ENCODE results near the gene ABCC11. TPM values are rescaled to one million over a fixed set of nuclear protein-coding genes. Genes with fewer than 3 reads are reported as not detected.

The ABCC11 gene
- total RNA-seq, 1 experiment from 2014 or later = 0.83 TPM

- CTCF ChIA-PET = no interaction called here
- H3K4me2 ChIP-seq = peak overlapping the region; percentile 67
Observed at GRCh38 chr16:48158296-48158695, 89.0 kb downstream of the ABCC11 start.

GRCh38 chr16:48157794-48158193 is 89.5 kb downstream of the ABCC11 start:
- CTCF ChIA-PET = interaction anchor here (0.9 kb wide), 1 partner anchor 698 kb away, joined by 4 read pairs; no protein-coding TSS in a partner anchor
- Histone ChIP-seq H3K79me2 (ENCODE audit: low read depth) (no peaks in the 10 kb centered on the region), H3K9me2 (ENCODE audit: insufficient read depth) (no peaks in the 10 kb centered on the region), H4K20me1 (ENCODE audit: insufficient read depth) (no peaks in the 10 kb centered on the region), H3K4me1 (replicated peaks; ENCODE audit: insufficient read depth) (peaks cover 26% of the 10 kb centered on the region), H3F3A (ENCODE audit: insufficient read depth, low read depth) (peaks cover 12% of the 10 kb centered on the region; the same call in 1 of the 2 replicates), H3K27me3 (ENCODE audit: insufficient read depth, low read depth) (no peaks in the 10 kb centered on the region), H3K36me3 (ENCODE audit: low read depth) (no peaks in the 10 kb centered on the region), H3K4me3 (no peak overlapping the region), H3K27ac (peak overlapping the region; percentile 89), H3K4me2 (peak overlapping the region; percentile 67), H3K9me3 (ENCODE audit: insufficient read depth, low read depth) (no peaks in the 10 kb centered on the region), H2AFZ (no peak overlapping the region; the same call in 1 of the 2 replicates)
- BruUV-seq (replicated peaks) = TSS peak; percentile 87
- intact Hi-C loops (cut with micrococcal nuclease; ENCODE audit: unreplicated experiment) = loop anchor here (1.0 to 10.0 kb wide), 8 partner anchors 34 to 1016 kb away; partner anchors contain the start of genes ITFG1 and PHKB
- POLR2A ChIA-PET (ENCODE audit: unreplicated experiment) = interaction anchor here (0.6 kb wide), 1 partner anchor 1201 kb away, joined by 4 read pairs; no protein-coding TSS in a partner anchor
- TF ChIP-seq EZH2 (IDR thresholded peaks at IDR 0.05; ENCODE audit: low read depth) (no peak), CTCF (conservative IDR thresholded peaks at IDR 0.05) (no peak)
- no peak for DNase-seq

More at GRCh38 chr16:48158296-48158695, 89.0 kb downstream of the ABCC11 start:
- no peak overlapping the region; the same call in 1 of the 2 replicates for H2AFZ ChIP-seq
- no peak overlapping the region for H3K4me3 ChIP-seq
- peak overlapping the region; percentile 89 for H3K27ac ChIP-seq
- H3K4me1 ChIP-seq (replicated peaks; ENCODE audit: insufficient read depth) = peaks cover 26% of the 10 kb centered on the region
- H3K79me2 ChIP-seq (ENCODE audit: low read depth) = no peaks in the 10 kb centered on the region
- DNase-seq = peak; percentile 58 to 88
- H3K9me2 ChIP-seq (ENCODE audit: insufficient read depth) = no peaks in the 10 kb centered on the region
- no peaks in the 10 kb centered on the region for H3K36me3 ChIP-seq (ENCODE audit: low read depth)
- H4K20me1 ChIP-seq (ENCODE audit: insufficient read depth) = no peaks in the 10 kb centered on the region
- POLR2A ChIA-PET (ENCODE audit: unreplicated experiment) = interaction anchor here (0.6 kb wide), 1 partner anchor 1202 kb away, joined by 4 read pairs; no protein-coding TSS in a partner anchor
- no TSS peak for BruUV-seq (replicated peaks)
- intact Hi-C loops (cut with micrococcal nuclease; ENCODE audit: unreplicated experiment) = loop anchor here (1.0 to 10.0 kb wide), 8 partner anchors 35 to 1017 kb away; partner anchors contain the start of genes ITFG1 and PHKB
- H3K9me3 ChIP-seq (ENCODE audit: insufficient read depth, low read depth) = no peaks in the 10 kb centered on the region
- TF ChIP-seq EZH2 (IDR thresholded peaks at IDR 0.05; ENCODE audit: low read depth) = no peak
- TF ChIP-seq CTCF (conservative IDR thresholded peaks at IDR 0.05) = no peak
- H3F3A ChIP-seq (ENCODE audit: insufficient read depth, low read depth) = peaks cover 12% of the 10 kb centered on the region; the same call in 1 of the 2 replicates
- no peaks in the 10 kb centered on the region for H3K27me3 ChIP-seq (ENCODE audit: insufficient read depth, low read depth)

GRCh38 chr16:48157302-48157701 is 90.0 kb downstream of the ABCC11 start:
- Histone ChIP-seq H3K36me3 (ENCODE audit: low read depth) (no peaks in the 10 kb centered on the region), H3K4me2 (peak overlapping the region; percentile 67; the same call in 1 of the 2 replicates), H3K79me2 (ENCODE audit: low read depth) (no peaks in the 10 kb centered on the region), H3F3A (ENCODE audit: insufficient read depth, low read depth) (peaks cover 12% of the 10 kb centered on the region; the same call in 1 of the 2 replicates), H4K20me1 (ENCODE audit: insufficient read depth) (no peaks in the 10 kb centered on the region), H3K4me3 (no peak overlapping the region), H3K9me3 (ENCODE audit: insufficient read depth, low read depth) (no peaks in the 10 kb centered on the region), H3K4me1 (replicated peaks; ENCODE audit: insufficient read depth) (peaks cover 26% of the 10 kb centered on the region), H3K9me2 (ENCODE audit: insufficient read depth) (no peaks in the 10 kb centered on the region), H2AFZ (no peak overlapping the region; the same call in 1 of the 2 replicates), H3K27me3 (ENCODE audit: insufficient read depth, low read depth) (no peaks in the 10 kb centered on the region), H3K27ac (peak overlapping the region; percentile 89)
- CTCF ChIA-PET = interaction anchor here (0.9 kb wide), 1 partner anchor 698 kb away, joined by 4 read pairs; no protein-coding TSS in a partner anchor
- intact Hi-C loops (cut with micrococcal nuclease; ENCODE audit: unreplicated experiment) = loop anchor here (5.0 to 10.0 kb wide), 5 partner anchors 105 to 900 kb away; partner anchors contain the start of genes ITFG1 and PHKB
- BruUV-seq (replicated peaks) = no TSS peak
- no peak for DNase-seq
- POLR2A ChIA-PET (ENCODE audit: unreplicated experiment) = no interaction called here
- no peak for TF ChIP-seq EZH2 (IDR thresholded peaks at IDR 0.05; ENCODE audit: low read depth)
- TF ChIP-seq CTCF (conservative IDR thresholded peaks at IDR 0.05) = no peak
